PC-9 (cell line): ENCODE results near the gene EQTN.

Source experiments
- CTCF ChIP-seq: fragments of 200-600 bp; sonication (generic); conservative IDR thresholded peaks from 2 replicates; pipeline ENCODE4 v1.6.1; 2017; ENCODE audit warnings: mixed run types, antibody characterized with exemption, mild to moderate bottlenecking, moderate library complexity
- EZH2 ChIP-seq: fragments of 200-600 bp; sonication (generic); IDR thresholded peaks from 2 replicates; pipeline ENCODE4 v1.8.0; 2017; ENCODE audit warnings: antibody characterized with exemption, low read depth

- no peak for TF ChIP-seq CTCF
- no peak for TF ChIP-seq EZH2
Measured at GRCh38 chr9:27336126-27336525, 39.2 kb upstream of the EQTN start.
